HL-60 (cell line): ENCODE measurements around the gene ZNF385D.

Source experiments
- DNase-seq, 2 experiments: peaks; one replicate each; pipeline ENCODE4 v3.0.0-alpha.2; 2010 to 2020; ENCODE audit warnings: low read depth in 1 of 2, low spot score in 1 of 2
- H3K27ac ChIP-seq: fragments of 250-450 bp; sonication (Bioruptor Pico); replicated peaks from 2 replicates; pipeline ENCODE4 v1.5.1; 2020; ENCODE audit warnings: mild to moderate bottlenecking, moderate library complexity
- H3K27me3 ChIP-seq: fragments of 250-450 bp; sonication (Bioruptor Pico); 2 replicates; pipeline ENCODE4 v1.5.1; 2021; ENCODE audit warnings: mild to moderate bottlenecking, moderate library complexity; ENCODE audit not compliant: insufficient read depth, poor library complexity, severe bottlenecking
- H3K4me3 ChIP-seq: replicated peaks from 2 replicates; pipeline ENCODE4 v1.5.1; 2011; ENCODE audit warnings: mild to moderate bottlenecking, control low read depth, low read length; ENCODE audit not compliant: insufficient read depth
- CTCF ChIP-seq: IDR thresholded peaks from one replicate; pipeline ENCODE4 v1.5.1; 2011; ENCODE audit warnings: low read length, control low read depth, inconsistent platforms; ENCODE audit not compliant: insufficient read depth
- GABPA ChIP-seq: IDR thresholded peaks from 2 replicates; pipeline ENCODE4 v1.6.1; 2012; ENCODE audit warnings: low read depth
- POLR2AphosphoS5 ChIP-seq: IDR thresholded peaks from 2 replicates; pipeline ENCODE4 v1.6.1; 2012; ENCODE audit warnings: low read depth
- REST ChIP-seq: IDR thresholded peaks from 2 replicates; pipeline ENCODE4 v1.6.1; 2012; ENCODE audit warnings: low read depth; ENCODE audit not compliant: insufficient replicate concordance
- SPI1 ChIP-seq: IDR thresholded peaks from 2 replicates; pipeline ENCODE4 v1.6.1; 2012; ENCODE audit warnings: low read depth, mild to moderate bottlenecking, borderline replicate concordance

ZNF385D gene

DNA sequence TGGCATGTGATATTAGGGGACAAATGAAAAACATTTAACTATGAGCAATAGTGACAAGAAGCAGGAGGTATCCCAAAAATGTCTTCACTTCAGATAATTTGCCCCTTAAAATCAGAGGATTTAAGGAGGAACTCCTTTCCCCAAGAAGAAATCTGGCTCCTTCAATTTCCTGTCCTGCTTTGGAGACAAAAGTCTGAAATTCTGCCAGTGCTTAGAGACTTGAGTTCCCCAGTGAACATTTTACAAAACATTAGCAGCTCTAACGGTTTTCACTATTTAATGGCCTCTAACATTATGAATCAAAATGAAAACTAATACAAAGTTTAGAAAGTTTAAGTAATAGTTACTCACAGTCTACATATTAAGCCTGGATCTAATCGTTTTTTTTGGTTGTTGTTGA is 40.3 kb upstream of the ZNF385D start:
- Histone ChIP-seq H3K27me3 (no peaks in the 10 kb centered on the region), H3K4me3 (no peak overlapping the region), H3K27ac (no peak overlapping the region)
- TF ChIP-seq CTCF (no peak), REST (no peak), SPI1 (no peak), GABPA (no peak), POLR2AphosphoS5 (no peak)
- no peak for DNase-seq

GRCh38 chr3:21790466-21790865 is 39.5 kb upstream of the ZNF385D start:
- no peaks in the 10 kb centered on the region for H3K27me3 ChIP-seq
- H3K4me3 ChIP-seq, result no peak overlapping the region
- TF ChIP-seq REST (no peak), POLR2AphosphoS5 (no peak), SPI1 (no peak)
- no peak for DNase-seq
- H3K27ac ChIP-seq, result no peak overlapping the region

DNA sequence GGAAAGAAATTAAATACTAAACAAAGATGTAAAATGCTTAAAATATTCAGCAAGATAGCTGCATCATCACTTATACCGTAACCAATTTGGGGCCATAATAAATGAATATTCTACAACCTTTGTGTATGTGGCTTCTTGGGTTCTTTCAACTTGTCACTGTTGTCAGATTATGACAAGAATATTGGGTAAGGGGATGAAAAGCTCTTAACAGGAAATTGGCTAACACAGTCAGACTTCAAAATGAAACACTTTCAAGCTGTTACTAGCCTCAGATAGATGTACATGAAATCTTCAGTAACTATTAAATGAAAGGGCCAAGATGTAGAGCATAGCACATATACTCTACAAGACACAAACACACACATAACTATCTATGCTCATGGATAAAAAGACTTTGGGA is 38.7 kb upstream of the ZNF385D start:
- no peak overlapping the region for H3K27ac ChIP-seq
- no peak for TF ChIP-seq REST
- TF ChIP-seq CTCF, result no peak
- TF ChIP-seq GABPA, result no peak
- TF ChIP-seq SPI1, result no peak
- no peak for TF ChIP-seq POLR2AphosphoS5
- no peaks in the 10 kb centered on the region for H3K27me3 ChIP-seq
- no peak for DNase-seq
- H3K4me3 ChIP-seq, result no peak overlapping the region

- no peak for TF ChIP-seq GABPA
- TF ChIP-seq CTCF, result no peak
- TF ChIP-seq POLR2AphosphoS5, result no peak
- no peak for TF ChIP-seq REST
- no peak for TF ChIP-seq SPI1
Measured at GRCh38 chr3:21786438-21786797, 35.4 kb upstream of the ZNF385D start.

More at GRCh38 chr3:21786438-21786797, 35.4 kb upstream of the ZNF385D start:
- Histone ChIP-seq H3K27me3 (no peaks in the 10 kb centered on the region), H3K27ac (no peak overlapping the region), H3K4me3 (no peak overlapping the region)
- DNase-seq, result no peak
